Endothelial cell (in vitro differentiated cells): ENCODE measurements around the gene CCNB2. TPM values are rescaled to one million over a fixed set of nuclear protein-coding genes. Genes with fewer than 3 reads are reported as not detected.

ENCODE experiments used
- DNase-seq: peaks from one replicate; pipeline ENCODE4 v3.0.0; 2021; ENCODE audit warnings: low spot score
- H3K27ac Mint-ChIP-seq: one replicate; pipeline ENCODE4 v1.8.0; 2021; ENCODE audit warnings: mixed read lengths, inconsistent platforms; ENCODE audit not compliant: unreplicated experiment
- H3K27me3 Mint-ChIP-seq: one replicate; pipeline ENCODE4 v1.8.0; 2021; ENCODE audit warnings: mild to moderate bottlenecking, moderate library complexity, mixed read lengths, inconsistent platforms; ENCODE audit not compliant: unreplicated experiment
- H3K36me3 Mint-ChIP-seq: one replicate; pipeline ENCODE4 v1.8.0; 2021; ENCODE audit warnings: mild to moderate bottlenecking, low read depth, mixed read lengths, inconsistent platforms; ENCODE audit not compliant: unreplicated experiment
- H3K4me1 Mint-ChIP-seq: one replicate; pipeline ENCODE4 v1.8.0; 2021; ENCODE audit warnings: mild to moderate bottlenecking, mixed read lengths, inconsistent platforms; ENCODE audit not compliant: unreplicated experiment
- H3K4me3 Mint-ChIP-seq: one replicate; pipeline ENCODE4 v1.8.0; 2021; ENCODE audit warnings: mild to moderate bottlenecking, mixed read lengths, inconsistent platforms; ENCODE audit not compliant: unreplicated experiment
- H3K9me3 Mint-ChIP-seq: one replicate; pipeline ENCODE4 v1.8.0; 2021; ENCODE audit warnings: mixed read lengths, inconsistent platforms; ENCODE audit not compliant: unreplicated experiment
- CTCF ChIP-seq: fragments of 200-600 bp; sonication (generic); IDR thresholded peaks from one replicate; pipeline ENCODE4 v1.5.0; 2021; ENCODE audit warnings: antibody characterized with exemption; ENCODE audit not compliant: unreplicated experiment
- microRNA-seq: library from miRNA; unstranded; fragments of <30 nt; microRNA quantifications from one replicate; pipeline ENCODE4, GENCODE V29; 2020; ENCODE audit not compliant: unreplicated experiment
- total RNA-seq: library from RNA; stranded (reverse); fragmentation: NEBNext Ultra II Directional; extraction: Animal tissue kit (Norgen Biotek cat#: 25700); gene quantifications from one replicate; pipeline ENCODE4 v1.2.1, GENCODE V29; 2021; ENCODE audit not compliant: unreplicated experiment

CCNB2 gene
- total RNA-seq, 1 donor from 2014 or later, result 16.5 TPM

- peaks cover 29% of the 10 kb centered on the region for H3K4me1 Mint-ChIP-seq
- H3K27ac Mint-ChIP-seq, result no peak overlapping the region
- TF ChIP-seq CTCF, result no peak
- H3K9me3 Mint-ChIP-seq, result no peaks in the 10 kb centered on the region
- no peak overlapping the region for H3K4me3 Mint-ChIP-seq
- peaks cover 48% of the 10 kb centered on the region for H3K36me3 Mint-ChIP-seq
- no peak for DNase-seq
- peaks cover 3% of the 10 kb centered on the region for H3K27me3 Mint-ChIP-seq
Observed at GRCh38 chr15:59174151-59174834, 69.3 kb downstream of the CCNB2 start.

Small RNA genes lying within 50 kb of the gene (microRNA-seq; reads per million reads assigned to microRNA genes)
- 7.3 reads per million, percentile 54 among the genes with 10 or more reads in this experiment for gene MIR2116

Other genes starting within 250 kb of the CCNB2 start
- 71.9 TPM for gene SLTM, start 171.5 kb upstream of the CCNB2 start, total RNA-seq
- gene RNF111, start 117.5 kb upstream of the CCNB2 start, total RNA-seq, result 53.4 TPM
- gene LDHAL6B, start 101.7 kb downstream of the CCNB2 start, total RNA-seq, result not detected